HCEC 1CT (cell line): ENCODE measurements around the gene GGT1.
"Not testable (repeated sequence)": the region's sequence is repeated elsewhere in the genome, so short reads cannot be mapped to it uniquely, and the experiment has no call there.

Experiments used
- DNase-seq: peaks from one replicate; pipeline ENCODE4 v3.0.0-alpha.2; 2017

Gene GGT1

DNA sequence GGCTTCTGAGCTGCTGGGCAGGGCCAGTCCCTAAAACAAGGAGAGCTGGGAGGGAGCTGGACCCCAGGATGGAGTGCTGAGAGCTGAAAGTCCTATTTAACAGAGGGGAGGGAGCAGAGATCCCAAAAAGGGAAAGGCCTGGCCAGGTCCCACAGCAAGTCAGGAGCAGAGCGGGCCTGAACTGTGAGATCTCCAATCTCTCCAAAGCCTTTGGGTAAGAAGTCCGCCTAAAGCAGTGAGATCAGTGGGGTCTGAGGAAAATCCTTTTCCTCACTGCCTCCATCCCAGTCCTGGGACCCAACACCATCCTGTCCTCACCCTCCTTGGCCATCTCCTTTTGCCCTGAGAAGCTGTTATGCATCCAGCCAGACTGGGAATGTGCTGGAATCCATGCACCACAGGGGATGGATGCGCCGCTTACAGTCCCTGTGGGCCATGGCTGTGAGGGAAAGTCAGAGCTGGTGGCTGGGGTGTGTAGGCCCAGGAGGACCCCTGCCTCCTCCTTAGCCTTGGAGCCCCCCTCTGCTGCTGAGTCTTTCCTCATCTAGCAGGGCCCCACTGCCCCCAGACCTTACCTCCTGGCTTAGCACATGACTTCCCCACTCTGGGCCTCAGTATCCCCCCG is 18.7 kb upstream of the GGT1 start:
- no peak for DNase-seq

DNA sequence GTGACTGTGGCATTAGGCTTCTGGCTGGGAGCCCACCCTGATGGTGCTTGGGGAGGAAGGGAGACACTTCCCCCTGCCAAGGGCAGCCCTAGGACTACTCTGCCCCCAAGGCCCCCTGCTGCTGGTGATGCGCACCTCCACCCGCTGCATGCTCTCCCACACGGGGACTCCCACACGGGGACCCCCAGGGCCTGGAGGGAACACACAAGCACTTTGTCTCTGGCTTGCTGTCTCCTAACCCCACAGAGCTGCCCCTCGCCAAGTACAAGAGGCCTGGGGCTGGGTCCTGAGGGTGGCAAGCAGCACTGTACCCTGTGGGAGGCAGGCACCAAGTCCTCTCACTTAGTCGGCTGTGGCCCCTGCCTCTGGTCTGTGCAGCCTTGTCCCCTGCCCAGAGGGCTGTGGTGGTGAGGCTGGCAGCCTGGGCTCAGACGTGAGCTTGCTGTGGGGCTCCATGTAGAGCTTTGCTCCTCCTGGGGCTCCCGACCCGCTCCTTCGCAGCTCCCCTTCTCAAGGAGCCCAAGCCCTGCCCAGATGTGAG is 18.1 kb upstream of the GGT1 start:
- no peak for DNase-seq

DNA sequence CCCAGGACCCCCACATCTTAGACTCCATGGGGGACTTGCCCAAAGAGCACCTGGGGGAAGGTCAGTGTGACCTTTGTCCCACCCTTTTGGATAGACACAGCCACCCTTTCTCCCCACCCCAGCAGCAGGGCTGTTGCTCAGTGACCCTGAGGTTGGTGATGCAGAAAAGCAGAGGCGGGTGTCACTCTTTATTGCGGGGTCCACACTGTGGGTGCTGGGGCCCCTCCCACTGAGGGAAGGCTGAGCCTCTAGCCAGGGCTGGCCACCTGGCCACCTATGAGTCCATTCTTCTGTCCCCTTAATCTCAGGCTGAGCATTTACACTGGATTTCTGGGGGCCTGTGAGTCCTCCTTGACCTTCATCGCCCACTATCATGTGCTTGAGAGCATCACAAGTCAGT is 17.5 kb upstream of the GGT1 start:
- DNase-seq, result no peak

DNA sequence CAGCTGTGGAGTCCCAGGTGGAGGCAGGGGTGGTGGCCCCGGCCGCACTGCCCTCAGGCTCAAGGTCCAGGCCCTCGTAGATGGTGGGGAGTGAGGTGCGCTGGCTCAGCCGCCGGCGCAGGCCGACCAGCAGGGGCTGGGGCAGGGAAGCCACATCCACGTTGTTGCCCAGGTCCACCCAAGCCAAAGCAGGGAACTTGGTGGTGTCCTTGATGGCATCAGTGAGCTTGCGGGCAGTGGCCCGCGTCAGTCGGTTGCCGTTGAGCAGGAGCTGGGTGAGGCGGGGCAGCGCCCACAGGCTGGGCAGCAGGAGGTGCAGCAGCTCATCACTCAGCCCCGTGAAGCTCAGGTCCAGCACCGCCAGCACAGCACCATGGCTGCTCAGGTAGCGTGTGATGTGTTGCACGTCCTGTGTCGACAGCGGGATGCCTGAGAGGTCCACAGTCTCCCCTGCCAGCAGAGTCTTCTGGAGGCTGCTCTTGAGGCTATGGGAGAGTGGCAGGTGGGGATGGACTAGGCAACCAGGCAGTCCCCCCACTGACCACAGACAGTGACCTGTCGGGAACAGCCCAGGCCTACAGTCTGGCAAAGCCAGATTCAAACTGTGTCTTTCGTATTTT is 17.0 kb upstream of the GGT1 start:
- DNase-seq, result no peak

DNA sequence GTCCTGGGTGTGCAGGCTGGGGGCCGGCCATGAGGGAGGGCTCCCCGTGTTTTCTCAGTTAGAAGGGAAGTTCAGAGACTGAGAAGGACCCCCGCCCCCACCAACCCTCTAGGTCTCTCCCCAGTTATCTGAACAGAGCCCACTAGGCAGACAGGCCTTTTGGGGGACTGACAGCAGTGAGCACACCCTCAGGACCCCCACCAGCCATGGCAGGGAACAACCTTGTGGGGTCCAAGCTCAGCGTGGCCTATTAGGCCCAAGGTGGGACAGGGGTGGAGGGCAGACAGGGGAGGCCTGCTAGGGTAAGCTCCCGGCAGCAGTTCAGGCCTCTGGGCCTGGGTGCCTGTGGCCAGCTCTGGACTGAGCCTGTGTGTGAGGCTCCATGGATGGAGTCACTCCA is 15.7 kb upstream of the GGT1 start:
- no peak for DNase-seq

DNA sequence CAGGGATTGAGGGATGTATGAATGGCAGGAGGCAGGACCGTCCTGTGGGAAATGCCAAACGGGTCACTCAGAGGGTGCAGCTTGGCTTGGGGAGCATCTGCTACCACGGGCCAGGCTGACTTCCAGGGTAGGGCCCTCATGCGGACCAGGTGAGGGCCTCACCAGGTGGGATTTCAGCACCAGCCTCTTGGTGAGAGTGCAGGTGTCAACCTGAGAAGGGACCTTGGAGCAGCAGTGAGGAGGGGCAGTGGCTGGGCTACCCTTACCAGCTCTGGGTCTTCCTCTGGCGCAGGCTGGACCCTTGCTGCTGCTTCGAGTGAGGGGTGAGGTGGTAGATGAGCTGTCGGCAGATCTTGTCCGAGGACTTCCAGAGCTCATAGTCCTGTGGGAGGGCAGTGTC is 15.0 kb upstream of the GGT1 start:
- no peak for DNase-seq

DNA sequence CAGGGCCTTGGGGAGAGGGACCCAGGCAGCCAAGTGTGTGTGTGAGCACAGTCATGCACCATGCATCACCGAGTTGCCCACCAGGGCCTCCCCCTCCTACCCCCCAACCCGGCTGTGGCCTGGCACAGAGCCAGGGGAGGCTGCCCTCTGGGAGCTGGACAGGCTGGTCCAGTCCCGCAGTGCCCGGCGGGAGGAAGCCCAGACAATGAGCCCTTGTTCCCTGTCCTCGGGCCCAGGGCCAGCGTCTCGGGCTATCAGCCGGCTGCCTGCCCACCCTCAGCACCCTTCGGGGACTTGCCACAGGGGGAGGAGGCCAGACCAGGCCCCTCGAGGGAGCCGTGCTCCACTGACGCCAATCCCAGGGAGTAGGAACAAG is 14.6 kb upstream of the GGT1 start:
- no peak for DNase-seq

DNA sequence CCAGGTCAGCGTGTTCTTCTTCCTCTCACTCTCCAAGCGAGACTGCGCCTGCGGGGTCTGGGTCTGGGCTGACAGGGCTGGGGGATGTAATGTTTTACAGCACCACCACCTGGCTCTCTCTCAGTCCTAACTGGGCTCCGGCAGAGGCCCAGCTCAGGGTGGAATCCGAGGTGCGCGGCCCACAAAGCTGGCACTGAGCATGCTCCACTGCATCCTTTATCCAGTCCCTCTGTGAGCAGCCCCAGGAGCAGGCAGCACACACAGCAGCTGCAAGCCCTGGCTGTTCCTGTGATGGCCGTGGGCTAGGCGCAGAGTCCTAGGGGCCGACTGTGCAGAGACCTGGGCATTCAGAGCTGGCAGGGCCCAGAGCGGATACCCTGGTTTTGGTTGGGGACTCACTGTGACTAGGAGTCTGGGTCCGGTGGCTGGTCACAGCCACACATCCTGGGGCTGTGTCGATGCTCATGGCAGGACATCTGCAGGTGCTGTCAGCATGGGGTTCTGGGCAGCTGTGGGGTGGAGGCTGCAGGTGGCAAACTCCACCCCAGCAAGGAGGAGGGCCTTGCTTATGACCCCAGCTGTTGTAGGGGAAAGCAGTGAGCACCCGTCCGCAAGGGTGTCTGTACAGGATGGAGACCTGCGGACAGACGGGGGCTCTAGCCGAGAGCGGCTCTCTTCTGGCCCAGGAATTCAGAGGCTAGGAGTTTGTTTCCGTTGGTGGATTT is 14.1 kb upstream of the GGT1 start:
- no peak for DNase-seq

DNA sequence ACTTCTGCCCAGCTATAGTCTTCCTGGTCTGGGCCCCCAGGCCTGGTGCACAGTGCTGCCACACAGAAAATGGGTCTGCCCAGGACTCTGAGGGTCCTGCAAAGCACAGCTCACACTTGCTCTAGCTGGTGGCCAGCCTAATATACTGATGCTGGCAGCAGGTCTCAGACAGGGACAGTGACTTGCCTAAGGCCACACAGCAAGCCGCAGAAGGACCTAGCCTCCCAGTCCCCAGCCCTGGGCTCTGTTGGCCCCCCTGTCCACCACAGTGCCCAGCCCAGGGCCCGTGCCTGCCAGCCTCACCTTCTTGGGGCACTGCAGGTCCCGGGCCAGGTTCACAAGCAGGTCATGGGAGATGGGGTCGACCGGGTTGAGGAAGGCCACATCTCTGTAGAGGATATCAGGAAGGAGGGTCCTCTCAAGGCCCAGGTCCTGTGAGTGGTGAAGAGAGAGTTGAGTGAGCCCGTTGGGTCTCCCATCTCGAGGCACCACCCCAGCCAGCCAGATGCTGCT is 13.4 kb upstream of the GGT1 start:
- DNase-seq, result no peak

DNA sequence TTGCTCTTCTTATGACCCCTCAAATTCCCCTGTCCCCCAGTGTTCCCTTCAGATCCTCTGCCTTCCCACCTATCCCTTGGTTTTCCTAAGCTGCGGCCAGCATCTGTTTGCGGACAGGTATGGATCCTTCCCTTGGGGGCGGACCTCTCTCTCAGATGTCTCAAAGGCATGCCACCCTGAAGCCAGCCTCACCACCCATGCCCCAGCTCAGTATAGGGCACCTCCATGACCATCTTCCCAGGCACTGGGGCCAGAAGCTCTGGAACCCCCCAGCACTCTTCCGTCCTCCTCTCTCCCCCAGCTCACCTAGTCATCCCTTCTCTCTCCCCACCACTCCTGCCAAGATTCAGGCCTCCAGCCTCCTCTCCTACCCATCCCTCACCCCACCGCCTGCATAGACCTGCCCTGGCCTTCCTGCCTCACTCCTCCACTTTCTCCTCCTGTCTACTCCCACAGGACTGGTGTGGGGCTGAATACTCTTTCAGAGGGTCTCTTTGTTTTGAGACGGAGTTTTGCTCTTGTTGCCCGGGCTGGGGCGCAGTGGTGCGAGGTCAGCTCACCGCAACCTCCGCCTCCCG is 12.3 kb upstream of the GGT1 start:
- DNase-seq, result no peak

DNA sequence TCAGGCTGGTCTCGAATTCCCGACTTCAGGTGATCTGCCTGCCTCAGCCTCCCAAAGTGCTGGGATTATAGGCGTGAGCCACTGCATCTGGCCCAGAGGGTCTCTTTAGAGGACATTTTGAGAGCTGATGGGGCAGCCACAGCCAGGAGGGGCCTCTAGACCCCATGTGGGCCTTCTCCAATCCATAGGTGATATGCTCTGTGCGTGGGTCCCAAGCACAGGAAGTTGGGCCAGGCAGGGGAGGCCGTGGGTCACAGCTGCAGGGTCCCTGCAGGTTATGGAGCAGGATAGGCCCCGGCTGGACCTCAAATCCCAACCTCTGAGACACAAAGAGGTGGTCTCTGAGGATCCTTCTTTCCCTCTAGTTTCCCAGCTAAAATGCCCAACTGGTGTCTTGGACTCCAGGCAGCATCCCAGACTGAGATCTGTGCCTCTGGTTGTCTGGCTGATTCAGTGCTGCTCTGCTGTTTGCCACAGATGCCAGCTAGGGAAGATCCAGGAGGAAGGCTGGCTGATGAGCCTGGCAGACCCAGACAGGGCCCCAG is 11.6 kb upstream of the GGT1 start:
- DNase-seq, result no peak

DNA sequence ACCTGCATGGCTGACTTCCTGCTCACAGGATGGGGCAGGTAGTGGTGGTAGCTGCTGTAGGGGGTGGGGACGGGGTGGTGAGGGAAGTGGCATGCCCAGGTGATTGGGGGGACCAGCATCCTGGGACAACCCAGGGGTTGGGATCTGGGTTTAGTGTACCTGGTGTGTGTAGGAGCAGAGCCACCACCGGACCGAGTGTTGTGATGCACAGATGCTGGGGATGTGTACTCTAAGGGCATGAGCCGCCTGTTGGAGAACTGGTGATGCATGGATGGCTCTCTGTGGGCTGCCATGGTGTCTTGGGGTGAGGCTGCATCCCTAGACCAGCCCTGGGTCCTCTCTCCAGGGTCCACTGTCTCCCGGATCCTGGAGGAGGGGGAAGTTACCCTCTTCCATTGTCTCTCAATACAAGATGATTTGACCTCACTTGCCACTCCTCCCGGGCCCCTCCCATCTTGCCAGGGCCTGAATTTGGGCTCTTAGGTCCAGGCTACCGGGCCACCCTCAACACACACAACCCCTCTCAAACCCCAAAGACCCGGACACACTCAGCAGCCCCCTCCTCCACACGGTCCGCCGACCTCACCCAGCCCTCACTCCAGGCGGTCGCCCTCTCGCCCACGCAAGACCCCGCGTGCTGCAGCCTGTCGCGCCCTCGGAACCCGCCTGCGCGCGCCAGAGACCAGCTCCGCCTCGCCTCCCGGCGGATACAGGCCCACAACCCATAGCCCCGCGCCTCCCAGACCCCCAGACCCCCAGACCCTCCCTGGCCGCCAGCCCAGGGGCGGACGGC is 10.7 kb upstream of the GGT1 start:
- DNase-seq, result no peak

DNA sequence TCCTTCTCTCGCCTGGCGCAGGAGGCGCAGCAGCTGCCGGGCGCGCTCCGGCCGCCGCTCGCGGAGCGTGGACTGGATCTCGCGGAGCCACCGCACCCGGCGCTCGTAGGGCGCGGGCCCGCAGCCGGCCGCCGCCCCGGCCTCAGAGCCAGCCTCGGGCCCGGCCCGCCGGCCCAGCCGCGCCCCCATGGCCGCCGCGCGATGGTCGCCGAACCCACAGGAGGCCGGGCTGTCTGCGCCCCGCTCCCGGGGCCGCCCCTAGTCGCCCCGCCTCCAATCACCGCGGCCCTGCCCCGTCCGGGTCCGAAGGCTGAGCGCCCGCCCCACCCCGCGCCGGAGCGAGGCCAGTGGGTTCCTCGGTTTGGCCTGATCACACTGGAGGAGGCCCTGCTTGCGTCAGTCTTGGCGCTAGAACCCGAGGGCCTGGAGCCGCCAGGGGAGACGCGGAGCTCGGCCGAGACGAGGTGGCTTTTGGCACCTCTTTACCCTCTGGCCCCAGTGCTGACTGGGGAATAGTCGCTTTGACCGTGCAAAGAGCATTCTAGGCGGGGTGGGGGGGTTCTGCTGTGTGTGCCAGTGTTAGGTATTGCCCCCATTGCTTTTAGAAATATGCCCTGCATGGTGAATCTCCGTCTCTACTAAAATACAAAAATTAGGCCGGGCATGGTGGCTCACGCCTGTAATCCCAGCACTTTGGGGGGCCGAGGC is 10.0 kb upstream of the GGT1 start, which contains the start of gene LRRC75B:
Gene LRRC75B, minus strand, starts transcription at position 223 of the 708 bp plus-strand sequence. Its CDS starts 34 bp downstream, at position 189.
- DNase-seq, result peak; percentile 77

DNA sequence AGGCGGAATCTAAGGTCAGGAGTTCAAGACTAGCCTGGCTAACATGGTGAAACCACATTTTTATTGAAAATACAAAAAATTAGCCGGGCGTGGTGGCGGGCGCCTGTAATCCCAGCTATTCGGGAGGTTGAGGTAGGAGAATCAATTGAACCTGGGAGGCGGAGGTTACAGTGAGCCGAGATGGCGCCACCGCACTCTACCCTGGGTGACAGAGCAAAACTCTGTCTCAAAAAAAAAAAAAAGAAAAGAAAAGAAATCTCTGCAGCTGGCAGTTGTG is 9.5 kb upstream of the GGT1 start:
- DNase-seq, result not testable (repeated sequence)

DNA sequence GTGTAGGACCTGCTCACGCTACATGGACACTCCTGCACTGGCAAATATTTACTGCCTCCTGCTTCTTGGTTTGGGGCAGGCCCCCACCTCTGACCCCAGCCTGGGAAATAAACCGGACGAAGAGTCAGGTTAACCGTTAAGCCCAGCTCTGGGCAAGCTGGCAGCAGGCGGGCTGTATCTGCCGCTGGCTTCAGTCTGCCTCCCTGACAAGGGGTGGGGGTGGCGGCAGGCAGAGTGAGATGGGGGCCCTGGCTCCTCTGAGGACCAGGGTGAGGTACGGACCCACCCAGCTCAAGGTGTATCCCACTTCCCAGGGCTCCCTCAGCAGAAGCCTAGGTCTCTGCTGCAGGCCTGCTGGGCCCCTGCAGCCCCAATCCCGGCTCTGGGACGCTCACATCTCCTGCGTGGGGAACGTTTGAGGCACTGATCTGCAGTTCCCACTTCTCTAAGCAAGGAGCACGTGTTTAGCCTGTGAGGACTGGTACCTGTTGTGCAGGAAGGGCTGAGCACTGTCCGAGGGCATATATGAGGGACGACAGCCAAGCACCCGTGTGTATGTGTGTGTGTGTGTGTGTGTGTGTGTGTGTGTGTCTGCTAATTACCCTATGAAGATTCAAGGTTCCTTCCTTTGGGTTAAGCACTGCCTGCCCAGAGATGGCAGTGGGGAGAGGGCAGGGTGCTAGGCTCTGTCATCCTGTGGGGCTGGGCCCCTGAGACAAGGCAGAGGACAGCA is 9.0 kb upstream of the GGT1 start:
- DNase-seq, result no peak

DNA sequence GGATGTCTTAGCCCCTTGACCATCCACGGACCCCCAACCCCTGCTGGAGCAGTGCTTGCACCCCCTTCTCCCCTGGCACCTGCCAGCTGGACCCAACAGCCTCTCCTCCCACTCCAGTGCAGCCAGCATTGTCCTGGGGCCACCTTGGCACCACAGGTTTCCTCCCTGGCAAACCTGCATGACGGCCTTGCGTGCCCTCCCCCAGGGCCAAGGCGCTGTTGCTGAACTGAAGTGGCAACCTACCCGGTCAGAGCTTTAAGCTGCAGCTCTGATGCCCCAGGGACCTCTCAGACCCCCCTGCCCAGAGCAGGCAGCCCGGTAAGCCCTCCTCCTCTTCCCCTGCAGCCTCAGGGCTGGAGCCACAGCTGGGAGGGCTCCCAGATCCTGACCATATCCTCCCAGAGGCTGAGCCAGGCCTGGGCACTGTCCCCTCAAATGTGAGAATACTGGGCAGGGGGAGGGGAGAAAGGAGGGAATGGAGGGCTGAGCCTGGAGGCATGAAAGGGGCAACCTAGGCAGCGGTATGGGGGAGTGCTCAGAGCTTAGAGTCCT is 8.3 kb upstream of the GGT1 start:
- DNase-seq, result no peak

DNA sequence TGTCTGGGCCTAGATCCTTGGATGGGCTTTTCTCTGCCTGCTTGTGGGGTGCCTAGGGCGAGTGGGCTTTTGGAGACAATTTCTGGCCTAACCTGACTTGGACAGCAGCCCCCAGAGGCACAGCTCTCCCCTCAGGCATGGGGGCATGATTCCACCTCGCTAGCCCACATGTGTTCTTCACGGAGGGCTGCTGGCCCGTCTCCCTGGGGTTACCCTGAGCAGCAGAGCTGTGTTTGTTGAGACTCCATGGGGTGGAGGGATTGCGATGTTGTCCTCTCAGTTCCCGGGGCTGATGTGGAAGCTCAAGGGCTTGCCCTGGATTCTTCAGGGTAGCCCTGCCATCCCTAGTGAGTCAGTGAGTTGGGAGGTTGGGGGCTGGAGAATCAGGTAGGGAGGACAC is 7.8 kb upstream of the GGT1 start:
- no peak for DNase-seq

DNA sequence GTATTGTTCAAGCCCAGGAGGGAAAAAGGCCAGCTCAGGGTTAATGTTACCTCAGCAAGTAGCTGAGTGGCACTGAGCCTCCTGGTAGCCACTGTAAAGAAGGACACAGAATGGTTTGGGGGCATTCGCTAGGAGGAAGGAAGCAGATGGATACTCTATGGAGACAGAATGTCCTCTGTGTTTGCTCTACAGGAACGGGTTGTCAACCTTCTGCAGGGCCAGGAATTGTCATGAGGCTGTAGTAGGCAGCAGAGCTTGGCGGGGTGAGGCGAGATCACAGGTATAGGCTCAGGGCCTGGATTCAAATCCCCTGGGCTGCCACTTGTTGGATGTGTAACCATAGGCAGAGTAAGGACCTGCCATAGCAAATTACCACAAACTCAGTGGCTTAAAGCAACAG is 7.1 kb upstream of the GGT1 start:
- DNase-seq, result no peak

DNA sequence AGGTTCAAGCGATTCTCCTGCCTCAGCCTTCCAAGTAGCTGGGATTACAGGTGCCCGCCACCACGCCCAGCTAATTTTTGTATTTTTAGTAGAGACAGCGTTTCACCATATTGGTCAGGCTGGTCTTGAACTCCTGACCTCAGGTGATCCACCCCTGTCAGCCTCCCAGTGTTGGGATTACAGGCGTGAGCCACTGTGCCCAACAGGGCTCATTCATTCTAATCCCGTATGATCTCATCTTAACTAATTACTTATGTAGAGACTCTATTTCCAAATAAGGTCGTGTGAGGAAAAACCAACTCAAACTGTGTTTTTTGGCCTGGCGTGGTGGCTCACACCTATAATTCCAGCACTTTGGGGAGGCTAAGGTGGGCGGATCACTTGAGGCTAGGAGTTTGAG is 5.9 kb upstream of the GGT1 start:
- DNase-seq, result not testable (repeated sequence)

DNA sequence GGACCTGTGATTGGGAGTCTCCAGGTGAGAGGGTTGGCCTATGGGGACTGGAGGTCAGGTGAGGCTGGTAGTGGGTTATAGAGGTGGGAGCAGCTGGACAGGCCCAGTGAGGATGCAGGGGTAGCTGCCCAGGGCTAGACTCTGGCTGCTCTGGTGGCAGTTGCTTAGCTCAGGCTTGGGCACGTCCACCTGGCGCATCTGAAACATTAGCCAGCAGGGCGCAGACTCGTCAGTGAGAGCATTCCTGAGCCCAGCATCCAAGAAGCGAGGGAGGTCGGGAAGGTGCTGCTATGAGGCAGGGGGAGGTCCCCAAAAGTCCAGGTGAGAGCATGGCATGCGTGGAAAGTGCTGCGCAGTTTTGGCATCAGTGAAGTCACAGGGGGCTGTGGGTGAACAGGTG is 3.5 kb upstream of the GGT1 start:
- no peak for DNase-seq
